H1 (cell line): ENCODE measurements around the gene SGCE. TPM values are rescaled to one million over a fixed set of nuclear protein-coding genes. Genes with fewer than 3 reads are reported as not detected.

Source experiments
- CTCF ChIA-PET: fragments of 300-600 bp; sonication (Branson Sonifier 250); formaldehyde crosslinking; loops from one replicate; lab custom pipeline; 2021; ENCODE audit not compliant: partially characterized antibody; lab: Charles Lee
- POLR2A ChIA-PET: fragments of 300-600 bp; sonication (Branson Sonifier 250); formaldehyde crosslinking; loops from one replicate; lab custom pipeline; 2021; ENCODE audit warnings: inconsistent platforms; ENCODE audit not compliant: partially characterized antibody; lab: Charles Lee
- DNase-seq, 2 experiments: peaks; one replicate each; pipeline versions ENCODE4 v3.0.0 to v3.0.0-alpha.2; 2010 to 2022; ENCODE audit warnings: low spot score in 2 of 2, low read depth in 1 of 2, mixed read lengths in 1 of 2
- FAIRE-seq: peaks from 2 replicates; lab custom pipeline; 2011; peaks lifted over from hg19 to GRCh38; lab: Jason Lieb, UNC
- H2AFZ ChIP-seq: 2 replicates; pipeline ENCODE4 v1.8.1; 2012; ENCODE audit warnings: low read length, inconsistent platforms
- H2AK5ac ChIP-seq: 2 replicates; pipeline ENCODE4 v1.6.1; 2013; ENCODE audit warnings: low read depth, low read length
- H2BK120ac ChIP-seq: replicated peaks from 2 replicates; pipeline ENCODE3; 2013; ENCODE audit warnings: low read depth, low read length, inconsistent platforms
- H2BK12ac ChIP-seq: 2 replicates; pipeline ENCODE4 v1.6.1; 2013; ENCODE audit warnings: low read depth, low read length
- H2BK15ac ChIP-seq: 2 replicates; pipeline ENCODE4 v1.6.1; 2013; ENCODE audit warnings: low read length
- H2BK20ac ChIP-seq: 2 replicates; pipeline ENCODE4 v1.6.1; 2013; ENCODE audit warnings: low read length
- H2BK5ac ChIP-seq: 2 replicates; pipeline ENCODE4 v1.6.1; 2013; ENCODE audit warnings: low read depth, low read length
- H3K14ac ChIP-seq: 2 replicates; pipeline ENCODE4 v1.6.1; 2013; ENCODE audit warnings: inconsistent platforms; ENCODE audit not compliant: insufficient read length
- H3K18ac ChIP-seq: 2 replicates; pipeline ENCODE4 v1.6.1; 2013; ENCODE audit warnings: low read length; ENCODE audit errors: extremely low read depth
- H3K23ac ChIP-seq: 2 replicates; pipeline ENCODE4 v1.6.1; 2013; ENCODE audit warnings: inconsistent platforms; ENCODE audit not compliant: insufficient read length
- H3K23me2 ChIP-seq: 2 replicates; pipeline ENCODE4 v1.6.1; 2013; ENCODE audit warnings: low read depth, low read length
- H3K27ac ChIP-seq: 2 replicates; pipeline ENCODE4 v1.6.1; 2011; ENCODE audit warnings: low read depth, low read length, inconsistent platforms
- H3K27me3 ChIP-seq, 4 experiments: replicated peaks in 1 of 4; 1 replicate in 1 of 4; 2 replicates in 3 of 4; pipeline versions ENCODE4 v1.6.1 to v1.8.1; 2011 to 2013; ENCODE audit warnings: low read length in 3 of 4, mild to moderate bottlenecking in 3 of 4, inconsistent platforms in 2 of 4, mixed read lengths in 2 of 4, moderate library complexity in 1 of 4; ENCODE audit not compliant: control insufficient read depth in 3 of 4, insufficient read depth in 3 of 4; ENCODE audit errors: extremely low read depth in 1 of 4
- H3K36me3 ChIP-seq, 4 experiments: 2 replicates each; pipeline versions ENCODE4 v1.6.1 to v1.8.1; 2011 to 2013; ENCODE audit warnings: mild to moderate bottlenecking in 4 of 4, low read length in 3 of 4, moderate library complexity in 2 of 4, control low read depth in 1 of 4, inconsistent platforms in 1 of 4; ENCODE audit not compliant: insufficient read depth in 4 of 4, control insufficient read depth in 2 of 4
- H3K4ac ChIP-seq: replicated peaks from 2 replicates; pipeline ENCODE3; 2013; ENCODE audit warnings: low read length, low read depth, mixed read lengths, inconsistent platforms; ENCODE audit not compliant: insufficient read length
- H3K4me1 ChIP-seq, 4 experiments: replicated peaks in 1 of 4; 1 replicate in 1 of 4; 2 replicates in 3 of 4; pipeline versions ENCODE4 v1.6.1 to v1.8.1; 2011 to 2013; ENCODE audit warnings: low read length in 3 of 4, inconsistent platforms in 2 of 4, mixed read lengths in 1 of 4; ENCODE audit not compliant: insufficient read depth in 4 of 4, control insufficient read depth in 3 of 4
- H3K4me2 ChIP-seq, 2 experiments: 2 replicates each; pipeline versions ENCODE4 v1.6.1 to v1.8.1; 2011 to 2013; ENCODE audit warnings: low read depth in 2 of 2, low read length in 2 of 2, control low read depth in 1 of 2, inconsistent platforms in 1 of 2, mild to moderate bottlenecking in 1 of 2; ENCODE audit not compliant: insufficient read depth in 1 of 2
- H3K4me3 ChIP-seq, 4 experiments: fragments of 200-600, 300-600 bp in 1 of 4; sonication (generic), shearing (Covaris generic), sonication (Bioruptor Twin) in 1 of 4; 2 replicates each; pipeline versions ENCODE4 v1.5.1 to v1.8.1; 2011 to 2016; ENCODE audit warnings: low read length in 4 of 4, low read depth in 3 of 4, control low read depth in 2 of 4, inconsistent platforms in 2 of 4, mild to moderate bottlenecking in 2 of 4, mixed read lengths in 1 of 4, moderate library complexity in 1 of 4; ENCODE audit not compliant: insufficient read depth in 2 of 4; ENCODE audit errors: extremely low read depth in 1 of 4
- H3K56ac ChIP-seq: replicated peaks from 2 replicates; pipeline ENCODE3; 2013; ENCODE audit warnings: low read depth, mild to moderate bottlenecking, mixed read lengths, low read length, inconsistent platforms; ENCODE audit not compliant: insufficient read length
- H3K79me1 ChIP-seq: 2 replicates; pipeline ENCODE4 v1.6.1; 2013; ENCODE audit warnings: low read depth, low read length, control low read depth
- H3K79me2 ChIP-seq, 2 experiments: 2 replicates each; pipeline versions ENCODE4 v1.6.1 to v1.8.1; 2012 to 2013; ENCODE audit warnings: low read length in 2 of 2, mild to moderate bottlenecking in 2 of 2, inconsistent platforms in 1 of 2; ENCODE audit not compliant: insufficient read depth in 2 of 2, control insufficient read depth in 1 of 2
- H3K9ac ChIP-seq, 4 experiments: replicated peaks in 1 of 4; 1 replicate in 1 of 4; 2 replicates in 3 of 4; pipeline versions ENCODE4 v1.6.1 to v1.8.1; 2011 to 2013; ENCODE audit warnings: low read depth in 3 of 4, low read length in 3 of 4, control low read depth in 2 of 4, mild to moderate bottlenecking in 2 of 4, moderate library complexity in 2 of 4, inconsistent platforms in 1 of 4; ENCODE audit errors: extremely low read depth in 1 of 4
- H3K9me3 ChIP-seq, 2 experiments: 2 replicates each; pipeline versions ENCODE4 v1.6.1 to v1.8.1; 2012 to 2013; ENCODE audit warnings: mild to moderate bottlenecking in 2 of 2, moderate library complexity in 2 of 2, control low read depth in 1 of 2, inconsistent platforms in 1 of 2, low read depth in 1 of 2, low read length in 1 of 2, mixed read lengths in 1 of 2; ENCODE audit not compliant: insufficient read depth in 2 of 2
- H4K20me1 ChIP-seq, 2 experiments: replicated peaks in 1 of 2; 2 replicates each; pipeline versions ENCODE3 to v1.8.1; 2011 to 2013; ENCODE audit warnings: inconsistent platforms in 2 of 2, low read length in 2 of 2, mild to moderate bottlenecking in 1 of 2; ENCODE audit not compliant: insufficient read depth in 2 of 2, control insufficient read depth in 1 of 2
- H4K5ac ChIP-seq: 2 replicates; pipeline ENCODE4 v1.6.1; 2013; ENCODE audit warnings: low read length, low read depth, mixed read lengths, inconsistent platforms; ENCODE audit not compliant: insufficient read length
- H4K8ac ChIP-seq: 2 replicates; pipeline ENCODE4 v1.8.0; 2013; ENCODE audit warnings: mild to moderate bottlenecking, moderate library complexity, low read length, inconsistent platforms; ENCODE audit not compliant: insufficient read depth; ENCODE audit errors: extremely low read depth
- H4K91ac ChIP-seq: replicated peaks from 2 replicates; pipeline ENCODE3; 2013; ENCODE audit warnings: low read length, mixed read lengths, inconsistent platforms; ENCODE audit not compliant: insufficient read length
- KDM1A ChIP-seq: fragments of 200-600, 300-600 bp; sonication (generic); IDR thresholded peaks from 2 replicates; pipeline ENCODE4 v1.7.1; 2016; ENCODE audit warnings: mild to moderate bottlenecking, low read length, borderline replicate concordance
- RBBP5 ChIP-seq: IDR thresholded peaks from 2 replicates; pipeline ENCODE4 v1.7.1; 2012; ENCODE audit warnings: low read depth, mild to moderate bottlenecking, inconsistent platforms, low read length, moderate library complexity, borderline replicate concordance
- RFX5 ChIP-seq: IDR thresholded peaks from 2 replicates; pipeline ENCODE4 v1.6.1; 2011; ENCODE audit warnings: low read depth, low read length, improper control_type of control experiment, borderline replicate concordance
- WGBS, 2 experiments: shearing (Covaris generic) in 1 of 2; methylation state at CpG; one replicate each; pipeline versions ENCODE4 v1.1.6 to v1.1.7; 2013 to 2015; ENCODE audit warnings: low lambda C conversion rate in 2 of 2, mixed read lengths in 2 of 2, inconsistent platforms in 1 of 2, low coverage in 1 of 2, missing lambda C conversion rate in 1 of 2; ENCODE audit not compliant: insufficient replicate concordance in 2 of 2, insufficient coverage in 1 of 2, insufficient read length in 1 of 2; ENCODE audit errors: extremely low coverage in 1 of 2, missing lambda C conversion rate in 1 of 2; 5-methylcytosine and 5-hydroxymethylcytosine counted together
- polyA plus RNA-seq, 7 experiments: library from polyadenylated mRNA; depleted of rRNA in 3 of 7; stranded (reverse) in 5 of 7; unstranded in 2 of 7; fragments of >200 nt in 5 of 7; fragments of 200-250 nt in 2 of 7; gene quantifications; 1 replicate in 5 of 7; 2 replicates in 1 of 7; 4 replicates in 1 of 7; pipeline versions ENCODE4 v1.2.1 to v1.2.3, GENCODE V29; 2011 to 2013; ENCODE audit warnings: missing spikeins in 2 of 7, mixed read lengths in 2 of 7
- total RNA-seq: library from RNA; stranded (reverse); fragmentation: NEBNext Ultra II Directional; extraction: Animal tissue kit (Norgen Biotek cat#: 25700); gene quantifications from 2 replicates; pipeline ENCODE4 v1.2.1, GENCODE V29; 2021

SGCE gene
- total and polyA plus RNA-seq, 2 of the 8 experiments (the other 6 are each of a cell fraction or from before 2014, with no cell fraction given) = 12.8 to 25.0 TPM

DNA sequence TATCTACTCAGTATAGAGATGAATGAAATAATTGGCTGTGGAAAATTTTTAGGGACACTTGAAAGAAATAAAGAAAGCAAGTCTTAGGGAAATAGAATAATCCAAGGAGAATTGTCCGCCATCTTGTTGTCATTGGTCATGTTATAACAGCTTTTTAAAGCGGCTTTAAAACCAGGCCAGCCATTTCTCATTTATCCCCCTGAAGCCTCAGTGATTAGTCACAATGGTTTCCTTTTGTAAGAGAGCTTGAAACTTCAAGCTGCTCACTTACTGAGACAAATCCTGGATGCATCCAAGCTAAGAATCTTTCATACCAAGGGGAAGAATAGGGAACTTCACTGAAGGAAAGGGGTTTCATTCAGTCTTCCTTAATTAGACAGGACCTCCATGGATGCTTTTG lies 67.9 kb downstream of the SGCE start:
- no peak overlapping the region for H2BK20ac ChIP-seq
- no peaks in the 10 kb centered on the region for H3K27me3 ChIP-seq
- H3K18ac ChIP-seq = no peak overlapping the region
- H3K9ac ChIP-seq = no peak overlapping the region
- no peak overlapping the region for H3K4ac ChIP-seq
- H3K9me3 ChIP-seq = 0 out of 4 replicates have a peak, but pooled peaks cover 3% of the 10 kb centered on the region in 2 experiments
- H2BK120ac ChIP-seq = no peak overlapping the region
- CTCF ChIA-PET = interaction anchor here (0.6 to 0.9 kb wide), 2 partner anchors 20 to 1102 kb away, joined by 3 read pairs; no protein-coding TSS in a partner anchor
- no peak for FAIRE-seq
- peaks cover 0 to 3% (median 0%) of the 10 kb centered on the region in 4 experiments; a peak in 1 of 7 replicates for H3K4me1 ChIP-seq
- 93% methylated on average over 2 of the region's 2 CpGs; no CpG with 5 or more reads in 1 of the 2 experiments for WGBS, 2 experiments
- H3K36me3 ChIP-seq = peaks cover 0 to 3% (median 0%) of the 10 kb centered on the region in 4 experiments; a peak in 1 of 8 replicates
- H3K56ac ChIP-seq = no peak overlapping the region
- no peak overlapping the region for H4K91ac ChIP-seq
- POLR2A ChIA-PET = no interaction called here
- DNase-seq = no peak
- no peak for TF ChIP-seq KDM1A
- no peak for TF ChIP-seq RBBP5
- no peak for TF ChIP-seq RFX5
- TF ChIP-seq, all 59 proteins: peak for 0
- H3K23ac ChIP-seq = no peak overlapping the region
- no peak overlapping the region for H2AFZ ChIP-seq
- no peak overlapping the region for H2BK15ac ChIP-seq
- H4K20me1 ChIP-seq = no peaks in the 10 kb centered on the region
- no peak overlapping the region for H2BK5ac ChIP-seq
- H3K23me2 ChIP-seq = no peaks in the 10 kb centered on the region
- H3K79me2 ChIP-seq = no peaks in the 10 kb centered on the region
- H2BK12ac ChIP-seq = no peak overlapping the region
- H4K5ac ChIP-seq = no peak overlapping the region
- H4K8ac ChIP-seq = no peak overlapping the region
- no peak overlapping the region for H3K14ac ChIP-seq
- no peak overlapping the region for H3K4me3 ChIP-seq
- no peaks in the 10 kb centered on the region for H3K79me1 ChIP-seq
- no peak overlapping the region for H3K27ac ChIP-seq
- H3K4me2 ChIP-seq = no peak overlapping the region
- no peak overlapping the region for H2AK5ac ChIP-seq
